LNCaP clone FGC (cell line): Measurements from ENCODE around the gene C2orf81.

Experiments
- DNase-seq: peaks from one replicate; pipeline ENCODE4 v3.0.0-alpha.2; 2011; ENCODE audit warnings: low read depth
- H3K4me3 ChIP-seq: 2 replicates; pipeline ENCODE4 v1.5.1; 2011; ENCODE audit warnings: mild to moderate bottlenecking, low read depth, low read length, control low read depth
- TF ChIP-seq, protein P1 (sequence below): IDR thresholded peaks from 2 replicates; pipeline ENCODE4 v1.5.1; 2012; ENCODE audit warnings: mild to moderate bottlenecking; ENCODE audit not compliant: control insufficient read depth, insufficient read depth; ENCODE audit errors: extremely low read depth

Gene C2orf81

DNA sequence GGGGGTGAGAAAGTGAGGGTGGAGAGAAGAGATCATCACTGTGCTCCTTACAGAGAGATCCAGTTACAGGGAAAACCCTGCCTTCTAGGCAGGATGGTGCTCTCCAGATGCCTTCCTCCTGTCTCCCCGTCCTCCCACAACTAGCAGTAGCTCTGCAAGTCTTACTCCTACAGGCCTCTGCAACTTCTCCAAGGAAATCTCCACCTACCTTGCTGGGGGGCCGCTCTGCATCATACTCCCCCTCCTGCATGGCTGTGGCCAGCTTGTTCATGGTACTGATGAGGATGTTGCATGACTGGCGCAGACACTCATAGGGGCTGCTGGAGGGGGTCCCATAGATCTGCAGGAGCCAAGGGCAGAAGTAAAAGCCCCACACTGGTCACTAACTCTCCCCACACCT lies 55.4 kb downstream of the C2orf81 start:
- TF ChIP-seq, protein P1, sequence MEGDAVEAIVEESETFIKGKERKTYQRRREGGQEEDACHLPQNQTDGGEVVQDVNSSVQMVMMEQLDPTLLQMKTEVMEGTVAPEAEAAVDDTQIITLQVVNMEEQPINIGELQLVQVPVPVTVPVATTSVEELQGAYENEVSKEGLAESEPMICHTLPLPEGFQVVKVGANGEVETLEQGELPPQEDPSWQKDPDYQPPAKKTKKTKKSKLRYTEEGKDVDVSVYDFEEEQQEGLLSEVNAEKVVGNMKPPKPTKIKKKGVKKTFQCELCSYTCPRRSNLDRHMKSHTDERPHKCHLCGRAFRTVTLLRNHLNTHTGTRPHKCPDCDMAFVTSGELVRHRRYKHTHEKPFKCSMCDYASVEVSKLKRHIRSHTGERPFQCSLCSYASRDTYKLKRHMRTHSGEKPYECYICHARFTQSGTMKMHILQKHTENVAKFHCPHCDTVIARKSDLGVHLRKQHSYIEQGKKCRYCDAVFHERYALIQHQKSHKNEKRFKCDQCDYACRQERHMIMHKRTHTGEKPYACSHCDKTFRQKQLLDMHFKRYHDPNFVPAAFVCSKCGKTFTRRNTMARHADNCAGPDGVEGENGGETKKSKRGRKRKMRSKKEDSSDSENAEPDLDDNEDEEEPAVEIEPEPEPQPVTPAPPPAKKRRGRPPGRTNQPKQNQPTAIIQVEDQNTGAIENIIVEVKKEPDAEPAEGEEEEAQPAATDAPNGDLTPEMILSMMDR: no peak
- DNase-seq: no peak

DNA sequence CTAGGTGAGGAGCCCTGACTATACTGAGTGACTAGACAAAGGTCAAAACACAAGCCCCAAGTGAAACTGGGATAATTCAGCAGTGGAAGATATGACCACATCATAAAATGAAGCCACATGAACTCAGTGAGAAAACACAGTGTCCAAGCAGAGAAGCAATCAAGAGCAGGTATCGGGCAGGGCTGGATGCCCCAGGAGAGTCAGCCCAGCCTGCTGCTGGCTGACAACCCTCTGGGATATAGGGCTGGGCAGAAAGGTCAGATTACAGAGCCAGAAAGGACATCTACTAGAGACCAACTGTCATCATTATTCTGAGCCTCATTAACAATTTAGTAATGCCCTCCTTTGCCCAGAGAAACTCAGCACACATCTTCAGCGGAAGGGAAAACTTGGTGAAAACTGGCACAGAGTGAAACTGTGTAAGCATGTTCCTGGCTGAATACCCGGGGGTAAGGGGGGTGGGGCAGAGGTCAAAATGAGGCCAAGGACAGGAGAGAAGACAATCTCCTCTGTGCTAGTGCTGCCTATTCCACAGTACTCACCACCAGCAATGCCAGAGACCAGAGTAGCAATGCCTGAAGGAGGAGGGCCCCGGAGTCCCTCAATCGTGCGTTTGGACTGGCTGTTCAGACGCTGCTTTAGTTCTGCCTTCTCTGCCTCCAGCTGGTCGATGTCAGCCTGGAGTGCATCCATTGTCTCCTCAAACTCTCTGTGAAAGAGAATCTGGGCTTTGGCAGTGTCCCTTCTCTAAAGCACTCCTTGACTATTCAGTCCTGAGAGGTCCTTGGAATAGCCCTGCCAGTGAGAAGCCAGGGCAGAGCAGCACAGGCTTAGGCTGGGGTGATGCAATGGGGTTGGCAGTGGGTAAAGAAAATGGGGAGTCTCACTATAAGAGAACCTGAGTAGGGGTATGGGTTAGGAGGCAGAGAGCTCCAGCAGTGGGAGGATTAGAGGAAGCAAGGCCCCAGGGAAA lies 56.6 kb downstream of the C2orf81 start:
- TF ChIP-seq, protein P1: no peak
- no peak for DNase-seq
- H3K4me3 ChIP-seq: no peak overlapping the region

More for the DNA sequence above, 55.4 kb downstream of the C2orf81 start:
- H3K4me3 ChIP-seq: no peak overlapping the region
